Suprapubic skin (tissue), 3 donors: ENCODE results near the gene LRMDA.

Experiments
- CTCF ChIP-seq, 2 donors: fragments of 200-600 bp in 1 of 2; fragments of 450-650 bp in 1 of 2; sonication (generic) in 1 of 2; IDR thresholded peaks; one replicate each; pipeline ENCODE4 v1.5.1; 2016 to 2019; ENCODE audit warnings: antibody characterized with exemption in 2 of 2, mild to moderate bottlenecking in 1 of 2, moderate library complexity in 1 of 2
- POLR2A ChIP-seq, 2 donors: fragments of 450-650 bp; IDR thresholded peaks; one replicate each; pipeline ENCODE4 v1.6.1; 2017; ENCODE audit warnings: antibody characterized with exemption in 2 of 2, mild to moderate bottlenecking in 2 of 2, moderate library complexity in 2 of 2

GRCh38 chr10:75552171-75552570 lies 120.7 kb downstream of the LRMDA start:
- TF ChIP-seq POLR2A (IDR thresholded peaks at IDR 0.05) (no peak), CTCF (IDR thresholded peaks at IDR 0.05) (no peak)
